Muscle of leg (tissue), 11 donors: ENCODE results near the gene AIG1. TPM values are rescaled to one million over a fixed set of nuclear protein-coding genes. Genes with fewer than 3 reads are reported as not detected.

ENCODE experiments used
- DNase-seq: peaks from one replicate; pipeline ENCODE4 v3.0.0; 2013
- H3K27ac ChIP-seq: one replicate; pipeline ENCODE4 v1.5.1; 2013; ENCODE audit warnings: mild to moderate bottlenecking, low read length, control low read depth
- H3K27me3 ChIP-seq: one replicate; pipeline ENCODE4 v1.6.1; 2013; ENCODE audit warnings: low read length; ENCODE audit not compliant: control insufficient read depth, insufficient read depth
- H3K36me3 ChIP-seq: one replicate; pipeline ENCODE4 v1.6.1; 2013; ENCODE audit warnings: low read length; ENCODE audit not compliant: control insufficient read depth, insufficient read depth
- H3K4me1 ChIP-seq: one replicate; pipeline ENCODE4 v1.6.1; 2013; ENCODE audit warnings: low read length; ENCODE audit not compliant: control insufficient read depth, insufficient read depth
- H3K4me3 ChIP-seq: one replicate; pipeline ENCODE4 v1.5.1; 2013; ENCODE audit warnings: low read length, control low read depth
- H3K9me3 ChIP-seq: replicated peaks from 2 replicates; pipeline ENCODE4 v1.6.1; 2013; ENCODE audit warnings: low read depth, low read length; ENCODE audit not compliant: control insufficient read depth
- WGBS: methylation state at CpG from one replicate; pipeline ENCODE4 v1.1.5; 2013; ENCODE audit warnings: missing lambda C conversion rate; ENCODE audit not compliant: insufficient coverage; 5-methylcytosine and 5-hydroxymethylcytosine counted together
- polyA plus RNA-seq, 8 donors: library from polyadenylated mRNA; unstranded; fragments of 120-200 nt; gene quantifications; one replicate each; pipeline versions ENCODE4 v1.2.1 to v1.2.3, GENCODE V29; 2013; ENCODE audit warnings: inconsistent platforms in 1 of 8, low replicate concordance in 1 of 8; ENCODE audit not compliant: insufficient read length in 8 of 8, insufficient read depth in 1 of 8
- total RNA-seq: library from RNA; stranded (reverse); fragments of 120-200 nt; gene quantifications from one replicate; pipeline ENCODE4 v1.2.4, GENCODE V29; 2013

The AIG1 gene
- total and polyA plus RNA-seq, 9 donors: 24.1 to 35.0 (median 30.2) TPM

DNA sequence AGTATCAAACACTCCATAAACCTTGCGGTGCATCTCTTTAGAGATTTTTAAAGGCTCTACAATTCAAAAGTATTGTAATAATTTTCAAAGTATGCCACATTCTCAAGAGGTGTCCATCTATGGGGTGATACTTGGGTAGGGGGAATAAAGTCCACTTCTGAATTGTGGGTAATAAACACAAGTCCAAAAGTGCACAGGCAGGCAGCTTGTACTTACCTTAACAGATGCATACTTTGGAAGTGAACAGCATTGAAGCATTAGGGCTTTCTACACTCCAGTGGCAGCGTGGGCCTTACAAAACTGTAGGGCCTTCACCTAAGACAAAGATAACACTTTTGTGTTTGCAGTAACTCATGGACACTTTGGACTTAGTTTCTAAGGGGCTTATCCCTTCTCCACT lies 58.6 kb downstream of the AIG1 start:
- Histone ChIP-seq H3K36me3 (no peaks in the 10 kb centered on the region), H3K27me3 (no peaks in the 10 kb centered on the region), H3K27ac (no peak overlapping the region), H3K4me3 (no peak overlapping the region), H3K9me3 (no peaks in the 10 kb centered on the region), H3K4me1 (no peaks in the 10 kb centered on the region)
- WGBS: 83% methylated on average over 1 of the region's 2 CpGs
- DNase-seq: no peak

GRCh38 chr6:143123081-143123480 lies 62.4 kb downstream of the AIG1 start:
- Histone ChIP-seq H3K4me1 (no peaks in the 10 kb centered on the region), H3K4me3 (no peak overlapping the region), H3K27ac (no peak overlapping the region), H3K9me3 (no peaks in the 10 kb centered on the region), H3K36me3 (no peaks in the 10 kb centered on the region), H3K27me3 (no peaks in the 10 kb centered on the region)
- no CpG with 5 or more reads among the region's 1 CpG for WGBS
- no peak for DNase-seq

- H3K36me3 ChIP-seq: no peaks in the 10 kb centered on the region
- no peaks in the 10 kb centered on the region for H3K9me3 ChIP-seq
- WGBS: no CpG with 5 or more reads among the region's 2 CpGs
- no peak overlapping the region for H3K4me3 ChIP-seq
- no peak for DNase-seq
- H3K4me1 ChIP-seq: no peaks in the 10 kb centered on the region
- H3K27ac ChIP-seq: no peak overlapping the region
- no peaks in the 10 kb centered on the region for H3K27me3 ChIP-seq
Observed at GRCh38 chr6:143123941-143124340, 63.3 kb downstream of the AIG1 start.

- Histone ChIP-seq H3K27me3 (no peaks in the 10 kb centered on the region), H3K27ac (no peak overlapping the region), H3K36me3 (no peaks in the 10 kb centered on the region), H3K4me1 (no peaks in the 10 kb centered on the region), H3K9me3 (peaks cover under 1% of the 10 kb centered on the region), H3K4me3 (no peak overlapping the region)
- DNase-seq: no peak
- no CpG with 5 or more reads among the region's 3 CpGs for WGBS
Observed at GRCh38 chr6:143125455-143125854, 64.8 kb downstream of the AIG1 start.

DNA sequence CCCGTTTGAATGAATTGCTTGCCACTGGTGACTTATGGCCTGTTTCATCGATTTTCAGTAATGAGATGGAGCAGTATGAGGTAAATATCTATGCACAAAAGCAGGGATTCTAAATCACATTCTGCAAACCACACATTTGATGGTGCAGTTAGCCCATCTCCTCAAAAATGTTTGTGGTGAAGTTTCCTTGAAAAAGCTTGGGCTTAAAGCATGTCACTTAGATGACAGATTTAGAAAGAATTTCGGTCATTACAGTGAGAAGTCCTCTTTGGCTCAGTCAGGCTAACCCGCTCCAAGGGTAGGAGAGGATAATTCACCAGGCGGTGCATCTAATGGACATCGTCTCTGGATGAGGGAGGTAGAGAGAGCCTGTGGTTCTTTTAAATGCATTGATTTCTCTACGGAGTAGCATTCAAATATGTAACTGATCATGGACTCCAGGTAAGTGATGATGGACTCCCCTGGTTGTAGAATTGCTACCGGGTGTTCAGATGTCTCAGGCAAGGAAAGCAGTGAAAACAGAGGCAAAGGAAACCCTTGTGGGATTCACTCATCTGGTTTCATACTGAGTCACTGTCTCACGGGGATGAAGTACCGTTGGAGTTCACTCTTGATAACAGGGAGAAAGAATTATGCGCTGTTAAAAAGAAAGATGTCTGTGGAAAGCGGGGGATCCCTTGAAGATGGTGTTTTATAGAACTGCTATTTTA lies 65.3 kb downstream of the AIG1 start:
- Histone ChIP-seq H3K9me3 (peaks cover 5% of the 10 kb centered on the region), H3K4me3 (no peak overlapping the region), H3K4me1 (no peaks in the 10 kb centered on the region), H3K36me3 (no peaks in the 10 kb centered on the region), H3K27me3 (no peaks in the 10 kb centered on the region), H3K27ac (no peak overlapping the region)
- WGBS: 86% methylated on average over 8 of the region's 12 CpGs
- no peak for DNase-seq

GRCh38 chr6:143126574-143126941 lies 65.9 kb downstream of the AIG1 start:
- H3K4me1 ChIP-seq: no peaks in the 10 kb centered on the region
- DNase-seq: no peak
- H3K27ac ChIP-seq: no peak overlapping the region
- WGBS: no CpG with 5 or more reads among the region's 1 CpG
- no peak overlapping the region for H3K4me3 ChIP-seq
- H3K36me3 ChIP-seq: no peaks in the 10 kb centered on the region
- no peaks in the 10 kb centered on the region for H3K27me3 ChIP-seq
- peaks cover 9% of the 10 kb centered on the region for H3K9me3 ChIP-seq

DNA sequence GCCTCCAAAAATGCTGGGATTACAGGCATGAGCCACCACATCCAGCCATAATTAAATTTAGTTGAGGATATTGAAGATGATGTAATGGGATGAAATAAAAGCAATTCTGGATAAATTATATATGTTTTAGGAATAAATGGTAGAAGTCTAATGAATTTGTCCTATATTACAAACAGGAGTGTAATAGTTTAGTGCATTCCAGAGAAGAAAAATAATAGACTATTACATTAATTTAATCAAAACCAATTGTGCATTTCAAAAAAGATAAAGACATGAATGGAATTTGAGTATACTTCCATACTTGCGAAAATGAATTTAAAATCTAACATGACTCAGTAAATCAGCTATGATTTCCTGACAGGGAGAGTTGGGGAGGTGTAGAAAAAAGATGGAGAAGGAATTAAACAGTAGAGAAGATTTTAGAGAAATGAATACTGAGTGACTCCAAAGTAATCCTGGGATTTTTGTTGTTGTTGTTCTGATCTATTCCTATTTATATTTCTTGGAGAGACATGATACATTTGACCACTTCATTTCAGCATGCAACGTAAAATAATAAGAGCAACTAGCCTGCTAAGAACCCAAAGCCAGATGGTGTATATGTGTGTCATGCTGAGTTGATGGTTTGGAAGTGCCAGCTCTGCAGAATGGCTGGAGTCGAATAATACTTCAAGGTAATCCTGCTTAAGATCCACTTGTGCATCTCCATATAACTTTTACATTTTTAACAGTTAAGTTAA lies 67.4 kb downstream of the AIG1 start:
- Histone ChIP-seq H3K4me1 (no peaks in the 10 kb centered on the region), H3K27me3 (no peaks in the 10 kb centered on the region), H3K4me3 (no peak overlapping the region), H3K9me3 (peaks cover 11% of the 10 kb centered on the region), H3K36me3 (no peaks in the 10 kb centered on the region), H3K27ac (no peak overlapping the region)
- DNase-seq: no peak
- WGBS: no CpG with 5 or more reads among the region's 3 CpGs

DNA sequence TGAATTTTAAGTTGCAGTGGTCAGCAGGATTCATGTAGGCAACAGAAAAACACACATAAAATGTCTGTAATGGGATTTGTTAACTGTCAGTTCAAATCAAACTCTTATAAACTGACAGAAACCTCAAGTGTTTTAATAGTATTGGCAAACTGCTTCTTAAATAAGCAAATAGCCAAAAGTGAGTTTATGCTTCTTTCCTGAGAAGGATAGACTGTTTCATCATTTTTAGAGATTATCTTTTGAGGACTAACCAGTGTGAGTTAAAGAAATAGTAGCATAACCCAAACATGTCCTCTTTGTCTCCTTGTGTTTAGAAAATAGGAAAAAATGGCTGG lies 68.0 kb downstream of the AIG1 start:
- no peaks in the 10 kb centered on the region for H3K27me3 ChIP-seq
- no peak overlapping the region for H3K27ac ChIP-seq
- H3K4me1 ChIP-seq: no peaks in the 10 kb centered on the region
- H3K4me3 ChIP-seq: no peak overlapping the region
- DNase-seq: no peak
- H3K9me3 ChIP-seq: peaks cover 11% of the 10 kb centered on the region
- no peaks in the 10 kb centered on the region for H3K36me3 ChIP-seq

GRCh38 chr6:143130928-143131327 lies 70.2 kb downstream of the AIG1 start:
- Histone ChIP-seq H3K4me1 (no peaks in the 10 kb centered on the region), H3K27ac (no peak overlapping the region), H3K9me3 (peaks cover 11% of the 10 kb centered on the region), H3K4me3 (no peak overlapping the region), H3K27me3 (no peaks in the 10 kb centered on the region), H3K36me3 (no peaks in the 10 kb centered on the region)
- DNase-seq: no peak
- no CpG with 5 or more reads among the region's 1 CpG for WGBS

DNA sequence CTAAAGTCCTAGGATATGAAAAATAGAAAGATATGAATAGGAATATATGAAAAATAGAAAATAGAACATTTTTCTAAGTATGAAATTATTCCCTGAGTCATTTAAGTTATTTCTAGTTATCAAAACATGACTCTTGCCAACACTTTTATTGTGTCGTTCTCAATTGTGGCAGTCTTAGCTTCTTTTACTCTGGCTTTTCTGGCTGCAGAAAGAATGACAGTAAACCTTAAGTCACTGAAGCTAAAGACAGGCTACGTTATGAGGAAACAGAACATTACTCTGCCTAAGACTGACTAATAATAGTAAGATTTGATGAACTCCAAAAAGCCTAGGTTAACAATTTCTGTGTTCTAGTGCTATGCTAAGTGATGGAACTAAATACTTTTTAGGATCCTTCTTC lies 74.6 kb downstream of the AIG1 start:
- WGBS: no CpG with 5 or more reads among the region's 2 CpGs
- Histone ChIP-seq H3K4me3 (no peak overlapping the region), H3K27me3 (no peaks in the 10 kb centered on the region), H3K9me3 (peaks cover 11% of the 10 kb centered on the region), H3K36me3 (no peaks in the 10 kb centered on the region), H3K4me1 (no peaks in the 10 kb centered on the region), H3K27ac (no peak overlapping the region)
- no peak for DNase-seq
